Measurements from ENCODE around the gene MOB1A. TPM values are rescaled to one million over a fixed set of nuclear protein-coding genes. Genes with fewer than 3 reads are reported as not detected.
"Not testable (repeated sequence)": the region's sequence is repeated elsewhere in the genome, so short reads cannot be mapped to it uniquely, and the experiment has no call there.

Gene MOB1A
- total and polyA plus RNA-seq, 10 of the 15 experiments (the other 5 are each of a cell fraction or from before 2014, with no cell fraction given): 41.2 to 232 (median 172) TPM

- no TSS peak for BruUV-seq (replicated peaks)
- Histone ChIP-seq H3K79me2 (ENCODE audit: control insufficient read depth, insufficient read depth, low read length) (no peaks in the 10 kb centered on the region), H3K9ac (ENCODE audit: control insufficient read depth, insufficient read depth, low read length) (no peak overlapping the region), H3K27me3 (replicated peaks in 1 of 2; ENCODE audit: control insufficient read depth in 2 of 2, insufficient read depth in 2 of 2, low read length in 1 of 2) (no peaks in the 10 kb centered on the region), H3K4me1 (ENCODE audit: control insufficient read depth, insufficient read depth, low read length) (no peaks in the 10 kb centered on the region), H3K36me3 (ENCODE audit: control insufficient read depth in 2 of 2, insufficient read depth in 2 of 2, low read length in 1 of 2) (peaks cover 3 to 21% of the 10 kb centered on the region in 2 experiments; a peak in 3 of 4 replicates), H3K4me2 (ENCODE audit: control insufficient read depth, insufficient read depth) (no peak overlapping the region), H2AFZ (ENCODE audit: control insufficient read depth, low read depth, low read length) (no peak overlapping the region), H3K4me3 (no peak overlapping the region), H3K27ac (ENCODE audit: control insufficient read depth, insufficient read depth) (no peak overlapping the region), H3K9me3 (replicated peaks; ENCODE audit: control insufficient read depth, insufficient read depth, low read length) (no peaks in the 10 kb centered on the region), H4K20me1 (ENCODE audit: control insufficient read depth, insufficient read depth) (no peaks in the 10 kb centered on the region)
- FAIRE-seq: no peak
- ChIA-PET RAD21 (ENCODE audit: unreplicated experiment) (no interaction called here), POLR2A (no interaction called here), SMC1A (ENCODE audit: uncharacterized antibody, unreplicated experiment) (no interaction called here), CTCF (interaction anchor here (1.5 kb wide), 1 partner anchor 30 kb away, joined by 4 read pairs; no protein-coding TSS in a partner anchor)
- no peak for ATAC-seq
- TF ChIP-seq ZNF384 (IDR thresholded peaks at IDR 0.05; ENCODE audit: borderline replicate concordance, low read depth, low read length): no peak
- no peak for TF ChIP-seq SMAD5 (IDR thresholded peaks at IDR 0.05; ENCODE audit: low read depth)
- TF ChIP-seq POLR2AphosphoS5 (IDR thresholded peaks at IDR 0.05; ENCODE audit: low read length): peak; percentile 23; the same call in 1 of the 2 replicates
- TF ChIP-seq POLR2A (IDR thresholded peaks at IDR 0.05; ENCODE audit: low read depth, low read length): 0 out of 2 replicates have a peak, but pooled peaks have one; percentile 33
- no peak for TF ChIP-seq PAX8 (IDR thresholded peaks at IDR 0.05)
- DNase-seq (ENCODE audit: low read depth, low spot score): no peak
- in situ Hi-C loops (cut with MboI) (no loop called here), intact Hi-C loops (cut with micrococcal nuclease; ENCODE audit: unreplicated experiment) (no loop called here)
- 81% methylated on average over 5 of the region's 5 CpGs for WGBS (ENCODE audit: insufficient coverage, insufficient replicate concordance, low lambda C conversion rate, missing lambda C conversion rate)
These were observed 41.3 kb upstream of the MOB1A start for GRCh38 chr2:74219846-74220486.

- in situ Hi-C loops (cut with MboI) (no loop called here), intact Hi-C loops (cut with micrococcal nuclease; ENCODE audit: unreplicated experiment) (no loop called here)
- DNase-seq (ENCODE audit: low read depth, low spot score): no peak
- H3K79me2 ChIP-seq (ENCODE audit: control insufficient read depth, insufficient read depth, low read length): no peaks in the 10 kb centered on the region
- ATAC-seq: no peak
- no peaks in the 10 kb centered on the region for H3K27me3 ChIP-seq (replicated peaks in 1 of 2; ENCODE audit: control insufficient read depth in 2 of 2, insufficient read depth in 2 of 2, low read length in 1 of 2)
- peaks cover 8 to 37% of the 10 kb centered on the region in 2 experiments for H3K36me3 ChIP-seq (ENCODE audit: control insufficient read depth in 2 of 2, insufficient read depth in 2 of 2, low read length in 1 of 2)
- CTCF ChIA-PET: interaction anchor here (1.2 to 1.6 kb wide), 7 partner anchors 10 to 70 kb away, joined by 3 to 12 read pairs (median 4); no protein-coding TSS in a partner anchor
- H2AFZ ChIP-seq (ENCODE audit: control insufficient read depth, low read depth, low read length): no peak overlapping the region
- 64% methylated on average over 2 of the region's 2 CpGs for WGBS (ENCODE audit: insufficient coverage, insufficient replicate concordance, low lambda C conversion rate, missing lambda C conversion rate)
- TF ChIP-seq YY1 (IDR thresholded peaks at IDR 0.05; ENCODE audit: low read depth, low read length) (no peak), NR2F1 (conservative IDR thresholded peaks at IDR 0.05) (peak; percentile 55; the same call in 1 of the 2 replicates)
- BruUV-seq (replicated peaks): no TSS peak
- no peak overlapping the region for H3K27ac ChIP-seq (ENCODE audit: control insufficient read depth, insufficient read depth)
- SMC1A ChIA-PET (ENCODE audit: uncharacterized antibody, unreplicated experiment): interaction anchor here (1.0 to 1.9 kb wide), 6 partner anchors 9 to 390 kb away, joined by 3 to 11 read pairs (median 4); no protein-coding TSS in a partner anchor
- H3K4me1 ChIP-seq (ENCODE audit: control insufficient read depth, insufficient read depth, low read length): no peaks in the 10 kb centered on the region; the same call in 1 of the 2 replicates
- no peaks in the 10 kb centered on the region for H4K20me1 ChIP-seq (ENCODE audit: control insufficient read depth, insufficient read depth)
- H3K9ac ChIP-seq (ENCODE audit: control insufficient read depth, insufficient read depth, low read length): no peak overlapping the region
- RAD21 ChIA-PET (ENCODE audit: unreplicated experiment): interaction anchor here (0.6 to 2.9 kb wide), 3 partner anchors 12 to 460 kb away, joined by 3 to 10 read pairs (median 3); no protein-coding TSS in a partner anchor
- H3K9me3 ChIP-seq (replicated peaks; ENCODE audit: control insufficient read depth, insufficient read depth, low read length): no peaks in the 10 kb centered on the region
- POLR2A ChIA-PET: interaction anchor here (0.7 kb wide), 1 partner anchor 16 kb away, joined by 4 read pairs; no protein-coding TSS in a partner anchor
- H3K4me3 ChIP-seq: no peak overlapping the region
- H3K4me2 ChIP-seq (ENCODE audit: control insufficient read depth, insufficient read depth): no peak overlapping the region
- FAIRE-seq: no peak
These were observed 38.0 kb upstream of the MOB1A start for GRCh38 chr2:74216642-74217041.

- FAIRE-seq; ATAC-seq; H3K27ac ChIP-seq (ENCODE audit: control insufficient read depth, insufficient read depth); H3K9ac ChIP-seq (ENCODE audit: control insufficient read depth, insufficient read depth, low read length); H3K4me1 ChIP-seq (ENCODE audit: control insufficient read depth, insufficient read depth, low read length); H3K4me3 ChIP-seq; H3K4me2 ChIP-seq (ENCODE audit: control insufficient read depth, insufficient read depth); H3K79me2 ChIP-seq (ENCODE audit: control insufficient read depth, insufficient read depth, low read length); DNase-seq (ENCODE audit: low read depth, low spot score); H3K27me3 ChIP-seq (replicated peaks in 1 of 2; ENCODE audit: control insufficient read depth in 2 of 2, insufficient read depth in 2 of 2, low read length in 1 of 2); BruUV-seq (replicated peaks); in situ Hi-C loops (cut with MboI); H2AFZ ChIP-seq (ENCODE audit: control insufficient read depth, low read depth, low read length); H3K9me3 ChIP-seq (replicated peaks; ENCODE audit: control insufficient read depth, insufficient read depth, low read length); intact Hi-C loops (cut with micrococcal nuclease; ENCODE audit: unreplicated experiment); H4K20me1 ChIP-seq (ENCODE audit: control insufficient read depth, insufficient read depth): not testable (repeated sequence)
- ChIA-PET POLR2A (interaction anchor here (0.7 kb wide), 2 partner anchors 15 to 43 kb away, joined by 3 to 4 read pairs; no protein-coding TSS in a partner anchor), CTCF (interaction anchor here (0.6 to 2.0 kb wide), 11 partner anchors 9 to 392 kb away, joined by 3 to 12 read pairs (median 4); no protein-coding TSS in a partner anchor), SMC1A (ENCODE audit: uncharacterized antibody, unreplicated experiment) (interaction anchor here (0.8 to 1.9 kb wide), 7 partner anchors 8 to 389 kb away, joined by 3 to 11 read pairs (median 3); no protein-coding TSS in a partner anchor), RAD21 (ENCODE audit: unreplicated experiment) (interaction anchor here (1.1 to 2.9 kb wide), 2 partner anchors 11 to 34 kb away, joined by 3 to 10 read pairs; no protein-coding TSS in a partner anchor)
- WGBS (ENCODE audit: insufficient coverage, insufficient replicate concordance, low lambda C conversion rate, missing lambda C conversion rate): 89% methylated on average over 6 of the region's 6 CpGs
- H3K36me3 ChIP-seq (ENCODE audit: control insufficient read depth in 2 of 2, insufficient read depth in 2 of 2, low read length in 1 of 2): peaks cover 8 to 43% of the 10 kb centered on the region in 2 experiments
These were observed 37.1 kb upstream of the MOB1A start for GRCh38 chr2:74215771-74216170.

All from GM12878 (cell line).